Ascending aorta (tissue), 2 donors: ENCODE results near the gene PFKFB4. TPM values are rescaled to one million over a fixed set of nuclear protein-coding genes. Genes with fewer than 3 reads are reported as not detected.

Experiments used
- DNase-seq, 2 donors: peaks; one replicate each; pipeline ENCODE4 v3.0.0-alpha.2; 2019; ENCODE audit warnings: low spot score in 2 of 2
- H3K27ac ChIP-seq, 2 donors: fragments of 200-600 bp; sonication (generic); one replicate each; pipeline ENCODE4 v1.5.1; 2016 to 2017; ENCODE audit warnings: mild to moderate bottlenecking in 1 of 2
- H3K27me3 ChIP-seq: fragments of 200-600 bp; sonication (generic); one replicate; pipeline ENCODE4 v1.5.1; 2017
- H3K36me3 ChIP-seq, 2 donors: fragments of 200-600 bp; sonication (generic); one replicate each; pipeline ENCODE4 v1.5.1; 2016
- H3K4me1 ChIP-seq, 2 donors: fragments of 200-600 bp; sonication (generic); one replicate each; pipeline ENCODE4 v1.5.1; 2016 to 2017; ENCODE audit warnings: mild to moderate bottlenecking in 1 of 2
- H3K4me3 ChIP-seq, 2 donors: fragments of 200-600 bp; sonication (generic); one replicate each; pipeline ENCODE4 v1.5.1; 2016 to 2017; ENCODE audit warnings: mild to moderate bottlenecking in 1 of 2
- H3K9me3 ChIP-seq, 2 donors: fragments of 200-600 bp; sonication (generic); one replicate each; pipeline ENCODE4 v1.5.1; 2016
- CTCF ChIP-seq, 3 experiments: fragments of 200-600 bp in 2 of 3; fragments of 450-650 bp in 1 of 3; sonication (generic) in 2 of 3; IDR thresholded peaks; one replicate each; pipeline ENCODE4 v1.5.1; 2016 to 2019; ENCODE audit warnings: antibody characterized with exemption in 3 of 3, mild to moderate bottlenecking in 1 of 3, moderate library complexity in 1 of 3
- intact Hi-C: fragments of 100-400 bp; cut with DNase I; formaldehyde crosslinking; loops from one replicate; pipeline ENCODE4 v1.15.1; 2023
- total RNA-seq: library from RNA; depleted of rRNA; stranded (reverse); fragments of >200 nt; gene quantifications from one replicate; pipeline ENCODE4 v1.1.0, GENCODE V29; 2016

Gene PFKFB4
- total RNA-seq, 1 donor from 2014 or later = 3.7 TPM

DNA sequence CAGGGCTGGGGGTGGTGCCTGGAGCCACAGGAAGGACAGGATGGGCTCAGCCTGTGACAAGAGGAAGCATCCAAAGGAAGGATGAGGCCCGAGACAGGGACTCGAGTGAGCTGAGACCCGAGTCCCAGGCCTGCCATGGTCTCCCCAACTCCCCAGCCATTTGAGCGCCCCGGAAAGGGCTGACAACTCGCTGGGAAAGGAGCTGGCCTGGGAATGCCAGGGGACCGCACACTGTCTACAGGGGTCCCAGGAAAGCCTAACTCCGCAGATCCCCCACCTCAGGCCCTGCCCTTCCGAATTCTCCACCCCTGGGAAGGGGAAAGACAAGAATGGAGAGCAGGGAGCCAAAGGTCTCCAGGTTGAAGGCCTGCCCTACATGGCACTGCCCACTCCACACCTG, 31.6 kb downstream of the PFKFB4 start:
- TF ChIP-seq CTCF (IDR thresholded peaks at IDR 0.05) = no peak
- Histone ChIP-seq H3K9me3 (no peaks in the 10 kb centered on the region), H3K4me3 (no peak overlapping the region), H3K36me3 (peaks cover 0 to 26% of the 10 kb centered on the region in 2 donors), H3K4me1 (no peaks in the 10 kb centered on the region), H3K27me3 (no peaks in the 10 kb centered on the region), H3K27ac (no peak overlapping the region)
- intact Hi-C loops = no loop called here
- no peak for DNase-seq

DNA sequence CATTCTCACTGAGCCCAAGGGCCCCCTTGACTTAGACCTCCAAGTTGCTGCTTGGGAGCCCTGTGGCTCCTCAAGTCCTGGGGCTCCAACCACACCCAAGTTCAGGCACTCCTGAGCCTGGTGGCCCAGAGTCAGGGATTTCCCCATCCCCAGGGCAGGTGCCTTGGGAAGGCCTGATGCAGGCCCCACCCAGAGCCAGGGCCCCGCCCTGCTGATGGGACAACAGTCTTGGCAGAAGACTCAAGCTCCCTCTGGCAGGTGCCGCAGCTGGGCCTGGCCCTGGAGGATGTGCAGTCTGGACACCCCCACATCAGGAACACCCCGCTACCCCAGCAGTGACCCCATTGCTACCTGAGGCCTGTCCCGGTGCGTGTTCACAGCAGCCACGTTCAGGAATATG, 35.0 kb downstream of the PFKFB4 start:
- Histone ChIP-seq H3K4me3 (no peak overlapping the region), H3K36me3 (peaks cover 0 to 20% of the 10 kb centered on the region in 2 donors)
- intact Hi-C loops = no loop called here

DNA sequence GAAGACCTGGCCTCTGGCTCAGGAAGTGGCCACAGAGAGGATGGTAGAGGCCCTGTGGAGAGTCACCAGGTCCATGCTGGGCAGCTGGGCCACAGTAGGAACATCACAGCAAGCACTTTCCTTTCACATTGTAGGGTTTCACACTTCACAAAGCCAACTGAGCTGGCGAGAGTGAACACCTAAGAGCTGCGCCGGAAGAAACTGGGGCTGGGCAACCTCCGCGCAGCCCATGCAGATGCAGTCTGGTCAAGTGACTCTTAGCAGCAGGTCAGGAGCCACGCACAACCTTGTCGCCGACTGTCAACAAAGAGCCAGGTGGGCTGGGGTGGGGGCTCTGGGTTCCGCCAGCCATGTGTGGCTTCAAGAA, 37.3 kb downstream of the PFKFB4 start:
- Histone ChIP-seq H3K27me3 (no peaks in the 10 kb centered on the region), H3K27ac (no peak overlapping the region), H3K4me3 (no peak overlapping the region), H3K4me1 (no peaks in the 10 kb centered on the region), H3K36me3 (peaks cover 0 to 14% of the 10 kb centered on the region in 2 donors), H3K9me3 (no peaks in the 10 kb centered on the region)
- TF ChIP-seq CTCF (IDR thresholded peaks at IDR 0.05) = no peak
- intact Hi-C loops = no loop called here
- DNase-seq = no peak

More for the DNA sequence above, 35.0 kb downstream of the PFKFB4 start:
- TF ChIP-seq CTCF (IDR thresholded peaks at IDR 0.05) = no peak
- no peak overlapping the region for H3K27ac ChIP-seq
- no peaks in the 10 kb centered on the region for H3K9me3 ChIP-seq
- no peak for DNase-seq
- no peaks in the 10 kb centered on the region for H3K27me3 ChIP-seq
- H3K4me1 ChIP-seq = no peaks in the 10 kb centered on the region

DNA sequence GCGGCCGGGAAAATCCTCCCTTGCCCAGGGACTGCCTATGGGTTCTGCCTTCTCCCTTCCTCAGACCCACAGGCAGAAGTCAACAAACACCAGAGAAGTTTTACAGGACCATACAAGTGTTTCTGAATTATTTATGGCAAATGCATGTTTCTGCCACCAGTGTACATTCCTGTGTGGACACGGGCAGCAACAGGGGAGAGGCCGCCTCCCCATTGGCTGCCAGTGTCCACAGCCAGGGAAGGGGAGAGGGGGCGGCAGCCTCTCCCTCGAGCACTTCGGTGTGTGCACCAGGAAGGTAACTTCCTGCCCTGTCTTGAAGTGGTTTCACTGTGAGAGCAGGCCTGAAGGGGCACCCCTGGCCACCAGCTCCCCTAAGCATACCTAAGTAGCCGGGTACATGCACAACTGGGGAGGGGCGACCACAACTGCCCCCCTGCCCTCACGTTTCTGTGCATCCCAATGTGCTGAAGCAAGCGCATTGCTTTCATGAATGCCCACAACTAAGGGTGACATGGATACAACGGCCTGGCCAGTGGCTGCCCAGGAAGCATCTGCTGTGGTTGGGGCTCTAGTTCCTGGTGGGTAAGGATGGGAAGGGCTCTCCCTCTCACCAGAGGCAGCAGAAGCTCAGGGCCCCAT, 37.8 kb downstream of the PFKFB4 start:
- Histone ChIP-seq H3K4me1 (no peaks in the 10 kb centered on the region), H3K4me3 (no peak overlapping the region), H3K9me3 (no peaks in the 10 kb centered on the region), H3K27ac (no peak overlapping the region), H3K27me3 (no peaks in the 10 kb centered on the region), H3K36me3 (peaks cover 0 to 12% of the 10 kb centered on the region in 2 donors)
- no peak for TF ChIP-seq CTCF (IDR thresholded peaks at IDR 0.05)
- DNase-seq = no peak
- intact Hi-C loops = no loop called here

DNA sequence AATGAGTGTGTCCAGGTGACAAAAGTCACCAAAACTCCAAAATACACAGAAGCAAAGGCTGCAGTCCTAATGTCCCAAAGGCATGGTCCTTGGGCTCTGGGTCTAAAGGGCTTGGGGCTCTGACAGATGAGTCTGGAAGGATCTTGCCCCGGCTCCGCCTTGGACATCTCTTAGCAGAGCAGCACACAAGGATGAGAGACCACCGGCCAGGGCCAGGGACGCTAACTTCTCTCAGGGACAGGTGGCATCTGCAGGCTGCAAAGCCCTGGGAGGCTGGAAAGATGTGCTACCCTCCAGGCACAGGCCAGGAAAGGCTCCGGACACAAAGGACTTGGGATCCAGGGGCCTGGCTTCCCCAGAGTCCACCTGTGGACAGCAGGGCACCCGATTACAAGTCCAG, 38.5 kb downstream of the PFKFB4 start:
- H3K27ac ChIP-seq = no peak overlapping the region
- no peaks in the 10 kb centered on the region for H3K27me3 ChIP-seq
- intact Hi-C loops = no loop called here
- no peaks in the 10 kb centered on the region for H3K9me3 ChIP-seq
- TF ChIP-seq CTCF (IDR thresholded peaks at IDR 0.05) = no peak
- no peak for DNase-seq
- no peak overlapping the region for H3K4me3 ChIP-seq
- H3K4me1 ChIP-seq = no peaks in the 10 kb centered on the region
- peaks cover 0 to 7% of the 10 kb centered on the region in 2 donors for H3K36me3 ChIP-seq

GRCh38 chr3:48516571-48516970, 40.0 kb downstream of the PFKFB4 start:
- no peak for TF ChIP-seq CTCF (IDR thresholded peaks at IDR 0.05)
- Histone ChIP-seq H3K4me1 (no peaks in the 10 kb centered on the region), H3K36me3 (peaks cover 0 to 7% of the 10 kb centered on the region in 2 donors), H3K9me3 (no peaks in the 10 kb centered on the region), H3K27me3 (no peaks in the 10 kb centered on the region), H3K27ac (no peak overlapping the region), H3K4me3 (no peak overlapping the region)
- intact Hi-C loops = no loop called here
- DNase-seq = no peak
